ENCODE data around the gene EPS8L3.
"Not testable (repeated sequence)": the region's sequence is repeated elsewhere in the genome, so short reads cannot be mapped to it uniquely, and the experiment has no call there.

Gene EPS8L3, protein sequence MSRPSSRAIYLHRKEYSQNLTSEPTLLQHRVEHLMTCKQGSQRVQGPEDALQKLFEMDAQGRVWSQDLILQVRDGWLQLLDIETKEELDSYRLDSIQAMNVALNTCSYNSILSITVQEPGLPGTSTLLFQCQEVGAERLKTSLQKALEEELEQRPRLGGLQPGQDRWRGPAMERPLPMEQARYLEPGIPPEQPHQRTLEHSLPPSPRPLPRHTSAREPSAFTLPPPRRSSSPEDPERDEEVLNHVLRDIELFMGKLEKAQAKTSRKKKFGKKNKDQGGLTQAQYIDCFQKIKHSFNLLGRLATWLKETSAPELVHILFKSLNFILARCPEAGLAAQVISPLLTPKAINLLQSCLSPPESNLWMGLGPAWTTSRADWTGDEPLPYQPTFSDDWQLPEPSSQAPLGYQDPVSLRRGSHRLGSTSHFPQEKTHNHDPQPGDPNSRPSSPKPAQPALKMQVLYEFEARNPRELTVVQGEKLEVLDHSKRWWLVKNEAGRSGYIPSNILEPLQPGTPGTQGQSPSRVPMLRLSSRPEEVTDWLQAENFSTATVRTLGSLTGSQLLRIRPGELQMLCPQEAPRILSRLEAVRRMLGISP

DNA sequence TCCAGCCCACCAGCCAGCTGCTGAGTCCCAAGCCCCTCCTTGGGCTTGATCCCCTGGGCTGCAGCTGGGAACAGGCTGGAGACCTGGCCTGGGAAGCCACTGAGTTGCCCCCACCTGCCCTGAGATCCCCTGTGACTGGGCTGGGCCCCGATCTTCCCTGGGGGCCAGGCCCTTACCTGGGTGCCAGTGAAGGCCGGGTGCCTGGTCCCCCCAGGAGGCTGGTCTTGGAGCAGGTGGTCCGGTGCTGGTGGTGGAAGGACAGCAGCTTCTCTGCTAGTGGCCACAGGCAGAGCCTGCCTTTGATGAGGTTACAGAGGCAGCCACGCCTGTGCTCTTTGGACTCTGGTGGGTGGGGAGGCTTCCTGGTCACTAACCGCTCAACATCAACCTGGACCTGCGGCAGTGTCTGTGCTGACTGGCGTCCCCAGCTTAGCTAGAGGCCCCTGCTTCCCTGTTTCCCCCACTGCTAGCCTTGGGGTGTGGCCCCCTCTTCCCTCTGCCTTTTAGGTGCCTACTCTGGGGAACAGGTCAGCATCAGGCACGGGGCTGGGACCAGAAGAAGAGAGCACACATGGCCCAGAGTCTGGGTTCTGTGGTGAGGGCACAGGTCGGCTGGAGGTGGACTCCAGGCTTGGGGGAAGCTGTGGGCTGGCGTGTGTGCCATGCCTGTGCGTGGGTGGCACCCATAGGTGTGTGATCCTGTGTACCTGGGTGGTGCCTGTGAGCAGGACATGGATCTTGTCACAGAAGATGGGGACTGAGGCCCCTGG is at the start of gene EPS8L3:
Gene EPS8L3 (minus strand): TSS at position 278 of the 770 bp plus-strand sequence. CDS start 2,174 bp downstream, outside the sequence.
- DNase-seq (ENCODE audit: low read depth in 1 of 2, low spot score in 1 of 2), result no peak

DNA sequence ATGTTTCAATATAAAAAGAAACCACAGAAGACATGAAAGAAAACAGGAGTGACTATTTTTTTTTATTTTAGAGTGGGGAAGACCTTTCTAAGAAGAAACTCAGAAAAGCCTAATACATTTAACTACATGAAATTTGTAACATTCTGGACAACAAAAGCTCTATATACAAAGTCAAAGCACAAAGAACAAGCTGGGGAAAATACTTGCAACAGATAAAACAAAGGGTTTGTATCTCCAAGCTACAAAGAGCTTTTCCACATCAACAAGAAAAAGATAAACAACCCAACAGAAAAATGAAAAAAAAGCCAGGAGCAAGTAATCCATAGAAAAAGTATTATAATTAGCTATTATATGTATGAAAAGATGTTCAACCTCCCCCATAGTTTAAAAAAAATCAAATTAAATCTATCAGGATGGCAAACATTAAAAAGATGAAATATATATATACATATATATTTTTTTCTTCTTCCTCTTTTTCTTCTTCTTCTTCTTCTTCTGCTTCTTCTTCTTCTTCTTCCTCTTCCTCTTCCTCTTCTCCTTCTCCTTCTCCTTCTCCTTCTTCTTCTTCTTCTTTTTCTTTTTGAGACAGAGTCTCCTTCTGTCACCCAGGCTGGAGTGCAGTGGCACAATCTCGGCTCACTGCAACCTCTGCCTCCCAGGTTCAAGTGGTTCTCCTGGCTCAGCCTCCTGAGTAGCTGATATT is 49.1 kb upstream of the EPS8L3 start:
- DNase-seq (ENCODE audit: low read depth in 1 of 2, low spot score in 1 of 2), result no peak

DNA sequence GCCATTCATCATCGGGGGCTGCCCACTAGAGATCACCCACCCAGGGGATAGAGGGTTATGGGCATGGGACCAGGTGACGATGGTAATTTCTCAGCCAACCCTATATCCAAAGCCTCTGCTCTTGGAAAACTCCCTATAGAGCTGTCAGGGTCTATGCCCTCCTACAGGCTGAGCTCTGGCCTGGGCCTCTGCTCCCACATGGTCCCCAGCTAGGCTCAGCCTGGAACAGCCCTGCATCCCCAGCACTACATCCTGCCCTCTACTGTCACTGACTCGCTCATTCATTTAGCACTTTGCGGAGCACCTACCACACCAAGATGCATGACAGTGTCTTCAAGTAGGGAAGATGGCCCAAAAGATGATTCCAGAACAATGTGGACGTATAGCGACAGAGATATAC is 45.0 kb upstream of the EPS8L3 start:
- no peak for DNase-seq (ENCODE audit: low read depth in 1 of 2, low spot score in 1 of 2)

DNA sequence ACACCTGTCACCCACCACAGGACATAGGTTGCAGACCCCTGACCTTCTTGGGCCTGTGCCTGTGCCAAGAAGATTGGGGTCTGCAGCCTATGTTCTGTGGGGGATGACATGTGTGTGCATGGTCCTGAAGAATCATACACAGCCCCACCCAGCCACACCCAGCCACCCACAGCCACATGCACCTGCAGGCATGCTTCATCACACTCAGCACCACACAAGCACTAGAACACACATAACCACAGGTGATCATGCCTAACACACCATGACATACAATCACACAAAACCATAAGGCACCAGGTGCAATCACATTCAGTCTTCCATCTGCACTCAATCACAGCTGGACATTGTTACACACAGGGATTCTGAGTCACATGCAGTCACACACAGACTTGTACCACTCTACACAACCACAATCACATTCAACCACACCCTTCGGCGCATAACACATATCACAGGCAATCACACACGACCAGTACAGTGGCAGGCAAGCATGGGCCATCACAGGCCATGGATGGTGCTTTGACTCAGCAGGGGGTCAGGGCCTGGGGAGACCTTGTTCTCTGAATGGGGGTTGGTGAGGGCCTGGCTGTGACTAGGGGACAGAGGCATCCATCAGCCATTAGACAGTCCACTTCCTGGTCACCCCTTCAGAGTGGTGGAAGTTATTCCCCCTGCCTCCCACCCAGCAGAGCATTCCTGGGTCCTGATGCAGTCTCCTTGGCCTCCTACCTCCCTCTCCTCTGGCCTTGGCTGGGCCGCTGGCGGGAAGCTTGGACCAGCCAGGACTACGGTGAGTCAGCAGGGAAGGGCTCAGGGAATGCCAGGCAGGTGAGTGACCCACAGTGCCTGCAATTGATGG is 44.3 kb upstream of the EPS8L3 start:
- DNase-seq (ENCODE audit: low read depth in 1 of 2, low spot score in 1 of 2), result no peak

DNA sequence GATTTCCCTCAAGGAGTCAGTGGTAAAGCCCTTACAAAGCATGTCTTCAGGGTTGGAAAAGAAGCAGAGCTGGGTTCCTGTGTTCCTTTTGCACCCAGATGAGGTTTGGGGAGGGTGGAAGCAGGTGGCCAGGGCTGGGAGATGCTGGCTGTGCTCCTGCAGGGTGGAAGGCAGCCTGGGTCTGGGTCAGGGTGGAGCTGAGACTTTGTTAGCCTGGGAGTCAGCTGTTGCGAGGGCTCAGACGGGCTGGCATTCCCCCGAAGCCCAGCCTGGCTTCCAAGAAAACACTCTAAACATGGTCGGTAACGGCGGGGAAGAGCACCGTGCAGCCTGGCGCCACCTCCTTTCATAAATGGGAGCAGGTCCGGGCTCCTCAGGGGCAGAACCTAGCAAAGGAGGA is 43.7 kb upstream of the EPS8L3 start:
- DNase-seq (ENCODE audit: low read depth in 1 of 2, low spot score in 1 of 2), result no peak

DNA sequence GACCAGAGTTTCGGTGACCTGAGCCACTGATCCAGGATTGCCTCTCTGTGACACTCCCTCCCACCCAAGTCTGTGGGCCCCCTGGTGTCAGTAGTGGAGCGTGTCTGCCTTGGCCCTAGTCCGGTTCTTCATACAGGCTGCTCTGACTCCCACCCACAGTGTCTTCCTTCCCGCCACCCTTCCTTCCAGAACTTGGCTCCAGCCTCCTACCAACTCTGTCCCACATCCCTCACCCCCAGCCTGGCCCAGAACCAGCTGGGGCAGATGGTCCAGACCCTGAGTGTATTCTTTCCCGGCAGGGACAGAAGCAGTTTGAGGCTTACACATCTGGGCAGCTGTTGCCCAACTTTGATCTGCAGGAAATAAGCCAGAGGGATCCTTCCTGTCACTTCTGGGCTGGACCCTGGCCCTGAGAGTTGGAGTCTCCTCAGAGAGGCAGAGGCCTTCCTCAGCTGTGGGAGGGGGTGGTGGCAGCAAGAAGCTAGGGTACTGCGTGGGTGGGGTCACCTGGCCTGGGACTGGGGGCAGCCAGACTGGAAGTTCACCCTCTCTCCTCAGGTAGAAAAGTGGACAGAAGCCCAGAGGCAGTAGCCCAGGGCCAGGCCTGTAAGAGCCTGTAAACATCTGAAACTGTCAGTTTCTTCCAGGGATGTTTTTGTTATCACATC is 43.1 kb upstream of the EPS8L3 start:
- no peak for DNase-seq (ENCODE audit: low read depth in 1 of 2, low spot score in 1 of 2)

DNA sequence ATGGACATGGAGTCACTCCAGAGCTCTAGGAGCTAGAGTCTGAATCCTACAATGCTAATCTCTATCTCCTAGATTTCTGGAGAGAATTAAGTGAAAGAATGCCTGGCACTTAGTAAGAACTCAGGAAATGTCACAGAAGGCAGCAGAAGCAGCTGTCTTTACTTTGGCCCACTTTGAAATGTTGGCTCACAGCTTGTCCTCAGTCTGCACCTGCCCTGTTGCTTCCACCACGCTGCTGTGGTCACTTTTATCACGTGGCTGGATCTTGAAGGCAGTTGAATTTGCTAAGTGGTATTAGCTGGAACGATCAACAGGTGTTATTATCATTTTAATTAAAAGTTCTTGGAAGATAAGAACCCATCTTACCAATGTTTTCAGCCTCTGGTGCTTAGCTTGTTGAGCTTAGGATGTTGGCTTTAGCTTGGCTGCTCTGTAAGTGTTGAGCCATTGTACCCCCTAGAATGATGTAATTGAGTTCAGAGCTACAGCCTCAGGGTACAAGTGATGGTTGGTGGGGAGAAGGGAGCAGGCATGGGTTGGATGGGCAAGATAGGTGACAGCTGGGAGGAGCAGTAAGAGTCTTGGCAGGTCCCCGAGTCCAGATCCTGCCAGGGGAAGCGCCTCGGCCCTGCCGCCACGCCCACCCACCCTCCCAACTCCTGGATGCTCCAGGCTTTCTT is 41.9 kb upstream of the EPS8L3 start:
- DNase-seq (ENCODE audit: low read depth in 1 of 2, low spot score in 1 of 2), result no peak

DNA sequence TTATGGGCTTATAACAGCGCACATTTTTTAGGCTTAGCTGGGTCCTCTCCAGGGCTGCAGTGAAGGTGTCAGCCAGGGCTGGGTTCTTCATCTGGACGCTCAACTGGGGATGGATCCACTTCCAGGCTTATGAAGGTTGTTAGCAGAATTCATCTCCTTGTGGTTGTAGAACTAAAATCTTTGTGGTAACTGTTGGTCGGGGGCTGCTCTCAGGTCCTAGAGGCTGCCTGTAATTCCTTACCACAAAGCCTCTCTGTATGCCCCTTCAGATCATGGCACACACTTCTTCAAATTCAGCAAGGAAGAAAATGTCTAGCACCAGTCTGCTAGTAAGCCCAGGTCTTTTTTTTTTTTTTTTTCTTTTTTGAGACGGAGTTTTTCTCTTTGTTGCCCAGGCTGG is 40.9 kb upstream of the EPS8L3 start:
- no peak for DNase-seq (ENCODE audit: low read depth in 1 of 2, low spot score in 1 of 2)

DNA sequence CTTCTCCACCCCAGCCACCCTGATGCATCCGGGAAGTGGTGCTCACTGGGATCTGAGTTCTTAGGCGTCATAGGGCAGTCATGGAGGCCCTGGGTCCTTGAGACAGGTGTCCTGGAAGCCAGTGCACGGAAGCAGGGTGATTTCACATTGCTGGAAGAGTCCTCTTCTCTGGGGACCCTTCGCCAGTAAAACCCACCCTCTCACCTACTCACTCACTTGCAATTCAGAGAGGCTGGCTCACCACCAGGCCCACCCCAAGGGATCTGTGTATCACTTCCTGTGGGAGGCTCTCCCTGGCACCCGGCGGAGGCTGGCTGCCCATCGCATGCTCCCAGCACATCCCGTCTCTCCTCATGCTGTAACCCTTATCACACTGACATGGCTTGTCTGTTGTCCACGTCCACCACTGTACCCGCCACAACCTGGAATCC is 40.2 kb upstream of the EPS8L3 start:
- no peak for DNase-seq (ENCODE audit: low read depth in 1 of 2, low spot score in 1 of 2)

DNA sequence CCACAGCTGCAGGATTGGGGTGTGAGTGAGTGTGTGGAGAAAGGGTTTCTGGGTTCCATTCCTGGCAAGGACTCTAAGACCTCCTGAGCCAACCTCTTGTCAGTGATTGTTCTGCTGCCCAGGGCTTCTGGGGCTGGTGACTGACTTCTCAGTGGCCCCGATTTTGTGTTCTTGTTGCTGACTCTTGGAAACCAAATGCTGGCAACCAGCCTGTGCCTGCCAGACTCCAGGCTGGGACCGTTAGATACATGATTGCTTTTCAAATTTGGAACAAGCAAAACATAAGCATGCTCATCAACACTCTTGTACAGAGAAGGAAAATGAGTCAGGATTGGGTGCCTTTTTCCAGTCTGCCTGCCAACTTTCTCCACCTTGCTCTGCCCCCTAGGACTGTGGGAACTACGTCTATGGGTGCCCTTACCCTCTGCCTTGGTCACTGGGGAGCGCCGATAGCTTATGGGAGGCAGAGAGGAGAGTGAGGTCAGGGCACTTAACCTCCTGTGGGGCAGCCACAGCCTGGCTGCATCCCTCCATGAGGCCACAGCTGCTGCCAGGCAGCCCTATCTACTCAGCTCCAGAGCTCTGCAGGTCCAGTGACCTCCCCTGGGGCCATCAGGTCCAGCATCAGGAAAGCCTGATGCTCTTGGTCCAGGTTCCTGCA is 39.3 kb upstream of the EPS8L3 start:
- DNase-seq (ENCODE audit: low read depth in 1 of 2, low spot score in 1 of 2), result no peak

DNA sequence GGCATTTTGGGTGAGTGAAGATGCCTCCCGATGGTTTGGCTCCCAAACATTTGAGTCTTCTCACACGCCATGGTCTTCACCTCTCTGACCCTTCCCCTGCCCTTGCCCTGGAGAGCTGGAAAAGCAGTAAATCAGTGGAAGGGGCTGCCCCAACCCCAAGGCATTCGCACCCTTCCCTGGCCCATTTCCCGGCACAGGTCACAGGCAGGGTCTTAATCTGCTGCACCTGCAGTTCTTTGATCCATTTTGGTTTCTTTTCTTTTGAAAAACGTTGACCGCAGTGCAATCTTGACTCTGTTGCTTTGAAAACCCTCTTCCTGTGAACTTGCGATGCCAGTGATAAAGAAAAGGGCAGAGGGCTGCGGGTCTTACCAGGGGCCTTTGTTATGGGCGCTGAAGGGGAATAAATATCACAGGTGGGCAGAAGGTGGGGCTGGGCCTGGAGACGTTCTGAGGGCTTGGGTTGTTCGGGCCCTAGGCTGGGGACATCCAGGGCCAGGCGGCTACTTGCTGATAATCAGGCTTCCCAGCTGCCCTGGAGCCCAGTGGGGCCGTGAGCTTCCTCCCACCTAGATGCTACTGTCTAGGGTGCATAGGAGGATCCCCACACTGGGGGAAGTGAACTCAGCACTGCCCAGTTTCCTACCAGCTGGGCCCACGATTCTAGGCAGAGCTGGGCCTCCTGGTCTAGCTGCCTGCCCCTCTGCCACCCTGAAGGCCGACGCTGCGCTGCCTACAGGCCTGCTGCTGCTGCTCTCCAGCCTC is 38.6 kb upstream of the EPS8L3 start:
- no peak for DNase-seq (ENCODE audit: low read depth in 1 of 2, low spot score in 1 of 2)

DNA sequence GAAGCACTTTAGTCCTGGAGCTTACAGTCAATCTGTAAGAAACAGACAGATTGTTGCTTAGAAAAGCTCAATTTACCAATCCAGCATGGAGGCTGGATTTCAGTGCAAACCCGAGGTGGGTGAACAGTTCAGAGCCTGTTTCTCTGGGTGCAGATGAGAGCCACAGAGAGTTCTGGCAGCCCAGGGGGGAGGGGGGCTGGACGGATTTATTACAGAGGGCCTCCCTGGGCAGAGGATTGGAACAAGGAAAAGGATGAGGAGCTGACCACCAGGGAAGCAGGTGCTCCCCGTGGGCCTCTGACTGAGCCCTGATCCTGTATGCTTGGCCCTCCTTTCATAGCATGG is 38.0 kb upstream of the EPS8L3 start:
- DNase-seq (ENCODE audit: low read depth in 1 of 2, low spot score in 1 of 2), result no peak

DNA sequence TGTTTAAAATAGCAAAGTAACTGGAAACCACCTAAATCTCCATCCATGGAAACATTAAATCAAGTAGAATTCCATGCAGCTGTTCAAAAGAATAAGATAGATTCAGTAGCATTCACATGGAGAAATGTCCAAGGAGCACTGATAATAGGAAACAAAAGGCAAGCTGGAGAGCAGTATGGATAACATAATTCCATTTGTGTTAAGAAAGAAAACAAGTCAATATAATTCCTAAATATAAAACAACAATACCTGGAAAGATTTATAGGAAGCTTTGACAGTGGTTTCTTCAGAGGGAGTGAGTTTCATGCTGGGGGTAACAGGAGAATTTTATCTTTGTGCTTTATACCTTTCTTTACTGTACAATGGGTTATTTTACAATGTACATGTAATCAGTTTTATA is 36.6 kb upstream of the EPS8L3 start:
- no peak for DNase-seq (ENCODE audit: low read depth in 1 of 2, low spot score in 1 of 2)

DNA sequence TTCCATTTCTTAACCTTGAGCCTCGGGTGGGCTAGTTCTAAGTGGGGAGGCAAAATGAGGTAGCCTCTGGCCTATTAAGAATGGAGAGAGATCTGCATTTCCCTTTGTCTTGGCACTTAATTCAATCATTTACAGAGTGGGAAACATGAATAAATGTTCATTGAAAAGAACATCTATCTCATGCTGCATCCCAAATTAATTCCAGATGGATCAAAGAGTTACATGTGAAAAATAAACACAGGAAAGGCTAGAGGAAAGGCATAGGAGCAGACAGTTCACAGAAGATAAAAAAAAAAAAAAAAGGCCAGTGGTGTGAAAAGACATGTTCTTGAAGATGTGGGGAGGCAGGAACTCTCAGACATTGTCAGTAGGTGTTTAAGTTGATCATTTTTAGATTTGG is 35.7 kb upstream of the EPS8L3 start:
- no peak for DNase-seq (ENCODE audit: low read depth in 1 of 2, low spot score in 1 of 2)

DNA sequence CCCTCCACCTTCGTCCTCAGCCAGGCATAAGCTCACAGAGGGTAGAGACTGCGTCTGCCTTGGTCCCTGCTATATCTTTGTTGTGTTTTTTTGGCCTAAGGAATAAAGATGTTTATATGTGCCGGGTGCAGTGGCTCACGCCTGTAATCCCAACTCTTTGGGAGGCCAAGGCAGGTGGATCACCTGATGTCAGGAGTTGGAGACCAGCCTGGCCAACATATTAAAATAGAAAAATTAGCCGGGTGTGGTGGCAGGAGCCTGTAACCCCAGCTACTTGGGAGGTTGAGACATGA is 33.5 kb upstream of the EPS8L3 start:
- not testable (repeated sequence) for DNase-seq (ENCODE audit: low read depth in 1 of 2, low spot score in 1 of 2)

DNA sequence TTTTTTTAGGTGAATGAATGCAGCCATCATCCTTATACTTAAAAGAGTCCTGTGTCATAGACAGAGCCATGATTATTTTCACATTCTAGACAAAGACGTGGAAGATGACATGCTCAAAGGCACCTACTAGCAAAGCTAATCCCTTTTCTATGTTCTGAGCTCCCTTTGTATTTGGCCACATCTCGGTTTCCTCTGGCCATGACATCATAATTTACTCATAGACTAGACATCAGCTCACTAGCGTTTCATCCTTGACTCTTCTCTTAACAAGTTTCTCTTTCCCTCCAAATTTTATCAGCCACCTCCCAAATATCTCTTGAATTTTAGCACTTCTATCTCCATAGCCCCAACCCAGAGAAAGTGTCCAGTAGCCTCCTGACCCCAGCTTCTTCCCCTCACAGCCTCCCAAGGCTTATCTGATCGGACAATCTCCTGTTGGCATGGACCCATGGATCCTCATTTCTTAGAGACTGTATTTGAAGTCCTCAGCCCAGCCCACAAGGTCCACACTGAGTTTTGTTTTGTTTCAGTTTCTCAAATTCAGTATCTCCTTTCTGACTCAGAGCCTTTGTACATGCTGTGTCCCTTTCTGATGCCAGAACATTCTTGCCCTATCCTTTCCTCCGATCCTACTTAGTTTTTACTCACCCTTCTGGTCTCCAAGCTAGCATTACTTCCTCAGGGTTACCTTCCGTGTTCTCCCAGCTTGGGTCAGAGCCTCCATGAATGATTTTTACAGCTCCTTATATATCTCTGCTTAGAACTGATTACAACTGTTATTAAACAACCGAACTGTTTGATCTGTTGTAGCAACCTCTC is 33.0 kb upstream of the EPS8L3 start:
- DNase-seq (ENCODE audit: low read depth in 1 of 2, low spot score in 1 of 2), result no peak

DNA sequence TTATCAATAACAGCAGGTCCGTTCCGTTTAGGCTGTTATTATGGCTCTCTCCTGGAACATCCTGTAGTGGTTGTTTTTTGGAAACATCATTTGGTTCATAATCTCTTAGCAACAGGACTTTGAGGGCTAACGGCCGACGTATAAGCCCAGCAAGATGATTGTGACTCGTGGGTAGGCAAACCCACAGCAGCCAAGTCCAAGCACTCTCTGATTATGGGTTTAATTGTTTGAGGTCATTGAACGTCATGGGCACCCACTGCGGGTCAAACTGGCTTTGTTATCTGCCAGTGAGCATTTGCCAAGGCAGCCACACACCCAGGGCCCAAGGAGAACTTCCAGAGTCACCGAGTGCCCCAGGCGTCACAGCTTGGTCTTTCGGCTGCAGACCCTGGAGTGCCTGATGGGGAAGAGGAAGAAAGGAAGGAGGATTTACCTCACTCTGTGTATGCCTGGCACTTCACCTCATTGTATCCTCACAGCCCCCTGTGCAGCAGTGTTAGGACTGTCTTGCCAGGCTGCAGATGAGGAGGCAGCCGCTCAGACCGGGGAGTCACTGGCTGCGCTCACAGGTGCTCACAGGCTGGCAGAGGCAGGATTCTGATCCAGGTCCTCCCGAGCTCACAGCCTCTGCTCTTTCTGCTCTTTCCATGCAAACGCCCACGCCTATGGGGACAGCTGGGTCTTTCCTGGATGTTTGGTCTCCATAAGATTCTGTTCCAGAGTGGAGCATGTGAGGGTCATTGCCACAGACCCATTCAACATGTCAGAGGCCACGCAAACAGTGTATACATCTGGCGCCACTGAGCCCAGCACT is 30.8 kb upstream of the EPS8L3 start:
- DNase-seq (ENCODE audit: low read depth in 1 of 2, low spot score in 1 of 2), result no peak

Data from activated T-helper 1 cell treated with anti-CD3 and anti-CD28 coated beads, Interleukin-2, amount 50 U/mL, for 16 hours (primary cell).